GM18517 (cell line): Measurements from ENCODE around the gene MTSS2.

Experiments
- ATAC-seq: cut with Tn5 transposase; IDR thresholded peaks from one replicate; pipeline ENCODE4 v1.9.1; 2021; ENCODE audit warnings: mild to moderate bottlenecking, moderate library complexity; ENCODE audit not compliant: unreplicated experiment

MTSS2 gene

GRCh38 chr16:70685938-70686375, at the start of gene MTSS2:
Gene MTSS2 (minus strand): TSS chr16:70686053. CDS start chr16:70685791, 262 bp downstream.
- no peak for ATAC-seq

DNA sequence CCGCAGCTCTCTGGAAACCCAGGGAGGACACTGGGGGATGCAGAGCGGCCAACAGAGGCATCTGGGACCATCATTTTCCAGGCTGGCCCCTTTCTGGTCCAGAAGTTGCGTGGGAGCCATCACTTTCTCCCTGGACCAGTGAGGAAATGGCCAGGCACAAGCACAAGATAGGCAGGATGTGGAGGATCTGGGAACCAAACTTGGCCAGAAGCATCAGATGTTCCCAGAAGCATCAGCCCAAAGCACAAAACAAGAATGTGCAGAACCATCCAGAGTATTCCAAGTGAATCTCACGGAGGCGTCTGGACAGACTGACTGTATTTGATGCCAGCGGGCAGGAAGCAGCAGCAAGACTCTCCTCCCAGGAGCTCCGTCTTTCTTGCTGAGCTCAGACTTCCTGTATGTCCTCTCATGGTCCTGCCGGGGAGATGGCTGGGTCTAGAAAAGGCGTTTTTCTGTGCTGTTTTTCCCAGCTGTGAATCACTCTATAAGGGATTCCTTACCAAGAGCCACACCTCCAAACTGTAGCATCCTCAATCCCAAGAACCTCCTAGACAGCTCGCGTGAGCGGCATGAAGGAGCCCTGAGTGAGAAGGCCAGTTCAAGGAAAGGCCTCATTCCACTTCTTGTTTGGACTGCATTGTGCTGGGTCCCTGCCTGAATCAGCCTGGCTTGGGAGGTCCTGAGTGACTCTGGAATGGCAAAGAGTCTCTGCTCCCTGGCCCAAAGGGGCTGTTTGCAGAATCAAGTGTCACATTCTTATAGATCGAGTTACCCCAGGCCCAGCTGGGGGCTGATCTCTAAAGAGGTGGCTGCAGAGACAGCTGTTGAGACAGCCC, 49.5 kb upstream of the MTSS2 start:
- no peak for ATAC-seq

- no peak for ATAC-seq
Observed at GRCh38 chr16:70734522-70735095, 48.8 kb upstream of the MTSS2 start.

DNA sequence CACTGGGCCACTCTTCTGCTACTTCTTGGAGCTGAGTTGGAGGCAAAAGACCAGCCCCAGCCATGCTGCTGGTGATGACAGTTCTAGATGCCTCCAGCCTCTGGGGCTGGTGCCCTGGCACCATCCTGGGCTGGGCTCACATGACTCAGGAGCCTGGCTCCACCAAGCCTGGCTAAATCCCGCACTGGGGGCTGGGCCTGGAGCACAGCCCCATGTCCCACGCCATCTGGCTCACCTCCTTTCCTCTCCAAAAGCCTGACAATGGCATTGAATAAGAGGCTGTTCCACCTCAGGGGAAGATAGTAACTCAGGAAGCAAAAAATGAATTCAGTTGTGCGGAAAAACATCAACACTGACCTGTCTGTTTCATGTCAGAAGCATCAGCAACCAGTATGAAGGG, 45.1 kb upstream of the MTSS2 start:
- no peak for ATAC-seq

DNA sequence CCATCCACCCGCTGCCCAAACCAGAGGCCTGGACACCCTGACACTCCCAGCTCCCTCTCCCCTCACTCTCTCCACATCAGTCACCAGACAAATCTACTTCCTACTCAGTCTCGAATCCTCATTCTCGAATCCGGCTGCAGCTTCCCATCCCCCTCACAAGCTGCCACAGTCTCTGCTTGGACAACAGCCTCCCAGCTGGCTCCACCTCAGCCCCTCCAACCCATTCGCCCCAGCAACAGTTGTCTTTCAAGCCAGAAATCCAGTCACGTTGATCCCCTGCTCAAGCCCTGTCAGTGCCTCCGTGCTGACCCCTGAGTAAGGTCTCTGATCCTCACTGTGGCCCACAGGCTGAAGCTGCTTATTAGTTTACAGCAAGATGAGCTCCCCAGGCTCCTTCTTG, 44.2 kb upstream of the MTSS2 start:
- no peak for ATAC-seq

GRCh38 chr16:70729292-70729691, 43.4 kb upstream of the MTSS2 start:
- ATAC-seq: no peak

- no peak for ATAC-seq
Observed at GRCh38 chr16:70728150-70728549, 42.3 kb upstream of the MTSS2 start.

DNA sequence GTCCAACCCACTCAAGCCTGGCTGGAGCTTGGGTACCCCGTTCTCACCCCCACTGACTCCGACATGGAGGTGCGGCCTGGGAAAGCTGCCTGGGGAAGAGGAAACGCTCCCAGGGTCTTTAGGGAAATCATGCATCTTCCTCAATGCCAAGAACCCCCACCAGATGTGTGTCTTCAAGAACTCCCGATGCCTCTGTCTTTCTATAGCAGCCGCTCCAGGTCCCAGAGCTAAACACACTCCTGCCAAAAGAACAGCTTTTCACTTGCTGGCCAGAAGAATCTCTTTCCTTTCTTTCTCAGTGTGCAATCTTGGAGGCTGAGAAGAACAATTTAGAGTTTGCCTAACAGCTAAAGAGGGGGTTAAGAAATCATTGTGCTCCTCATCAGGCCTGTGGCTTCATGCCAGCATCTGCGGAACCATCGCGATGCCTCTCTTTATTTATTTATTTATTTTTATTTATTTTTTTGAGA, 41.1 kb upstream of the MTSS2 start:
- ATAC-seq: no peak

DNA sequence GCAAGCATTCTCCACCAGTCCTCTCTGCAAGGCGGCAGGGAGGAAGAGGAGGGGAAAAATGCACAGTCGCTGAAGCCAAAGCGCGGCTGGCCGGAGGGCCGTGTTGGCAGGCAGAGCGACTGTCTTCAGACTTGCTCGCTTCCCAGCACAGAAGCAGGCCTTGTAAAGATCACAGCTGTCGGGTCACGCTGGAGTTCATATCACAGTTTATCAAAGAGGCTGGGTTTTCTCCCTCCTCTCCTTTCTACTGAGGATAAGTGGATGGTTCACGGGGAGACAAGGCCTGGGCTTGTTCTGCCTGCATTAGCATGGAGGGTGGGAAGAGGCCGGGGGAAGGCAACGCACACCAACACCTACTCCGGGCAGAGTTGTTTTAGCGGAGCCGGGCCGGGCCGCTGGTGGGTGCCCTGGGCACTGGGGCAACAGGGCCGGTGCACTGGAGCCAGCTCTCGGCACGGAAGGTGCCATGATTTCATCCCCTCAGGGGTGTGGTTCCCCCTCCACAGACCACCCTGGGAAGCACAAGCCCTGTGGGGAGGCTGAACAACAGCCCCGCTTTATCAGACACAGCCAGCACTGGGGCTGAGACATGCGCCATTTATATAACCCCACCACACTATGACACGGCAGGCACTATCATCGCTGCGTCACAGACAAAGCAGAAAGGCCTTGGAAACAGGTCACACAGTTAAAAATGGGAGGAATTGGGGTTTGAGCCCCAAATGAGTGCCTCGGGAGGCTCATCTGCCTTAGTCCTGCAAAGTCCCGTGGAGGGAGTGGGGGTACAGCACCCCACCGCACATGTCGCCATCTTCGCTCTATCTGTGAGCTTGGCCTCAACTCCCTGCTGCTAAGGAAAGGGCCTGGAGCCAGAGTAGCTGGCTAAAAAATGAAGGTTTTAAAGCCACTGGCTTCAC, 40.3 kb upstream of the MTSS2 start:
- ATAC-seq: no peak

- no peak for ATAC-seq
Observed at GRCh38 chr16:70725024-70725911, 39.4 kb upstream of the MTSS2 start.

GRCh38 chr16:70724146-70725023, 38.5 kb upstream of the MTSS2 start:
- ATAC-seq: no peak

DNA sequence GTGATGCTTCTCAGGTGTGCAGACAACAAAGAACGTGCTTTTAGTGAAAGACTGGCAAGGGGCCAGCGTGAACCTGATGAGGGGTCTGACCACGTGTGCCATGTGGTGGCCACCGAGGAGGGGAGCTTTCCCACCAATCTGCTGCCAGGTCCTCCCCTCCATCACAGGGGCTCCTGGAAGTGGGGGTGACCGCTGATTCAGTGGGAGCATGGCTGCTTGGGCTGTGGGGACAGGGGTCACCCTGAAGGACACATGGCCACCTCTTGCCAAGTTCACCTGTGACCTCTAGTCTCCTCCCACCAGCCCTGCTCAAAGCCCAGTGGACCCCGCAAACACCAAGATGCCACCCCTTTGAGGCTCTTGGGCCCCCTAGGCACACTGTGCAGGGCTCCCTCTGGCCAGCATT, 37.9 kb upstream of the MTSS2 start:
- no peak for ATAC-seq

- ATAC-seq: no peak
Observed at GRCh38 chr16:70721202-70721963, 35.5 kb upstream of the MTSS2 start.

- ATAC-seq: no peak
Observed at GRCh38 chr16:70720425-70721201, 34.8 kb upstream of the MTSS2 start.

GRCh38 chr16:70717065-70717464, 31.2 kb upstream of the MTSS2 start:
- ATAC-seq: no peak

DNA sequence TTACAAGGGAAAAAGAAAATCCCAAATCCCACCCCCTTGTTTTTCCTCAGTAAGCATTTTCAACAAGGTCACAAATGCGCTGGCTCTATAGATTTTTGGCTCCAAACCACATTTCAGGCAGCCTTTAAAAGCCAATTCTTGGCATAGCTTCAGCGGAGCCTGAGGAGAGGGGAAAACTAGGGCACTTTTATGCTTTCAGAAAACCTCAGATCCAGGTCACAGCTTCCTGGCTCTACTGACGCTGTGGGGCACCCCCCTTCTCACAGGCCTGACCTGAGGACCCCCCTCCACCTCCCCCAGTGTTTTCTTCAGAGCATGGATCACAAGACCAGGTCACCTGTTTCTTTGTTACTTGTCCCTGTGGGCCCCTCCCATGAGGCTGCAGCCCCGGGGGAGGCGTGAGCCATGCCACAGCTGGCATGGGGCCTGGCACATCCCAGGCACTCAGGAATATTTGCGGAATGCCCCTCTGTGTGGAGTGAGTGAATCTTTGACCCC, 30.1 kb upstream of the MTSS2 start:
- ATAC-seq: no peak

DNA sequence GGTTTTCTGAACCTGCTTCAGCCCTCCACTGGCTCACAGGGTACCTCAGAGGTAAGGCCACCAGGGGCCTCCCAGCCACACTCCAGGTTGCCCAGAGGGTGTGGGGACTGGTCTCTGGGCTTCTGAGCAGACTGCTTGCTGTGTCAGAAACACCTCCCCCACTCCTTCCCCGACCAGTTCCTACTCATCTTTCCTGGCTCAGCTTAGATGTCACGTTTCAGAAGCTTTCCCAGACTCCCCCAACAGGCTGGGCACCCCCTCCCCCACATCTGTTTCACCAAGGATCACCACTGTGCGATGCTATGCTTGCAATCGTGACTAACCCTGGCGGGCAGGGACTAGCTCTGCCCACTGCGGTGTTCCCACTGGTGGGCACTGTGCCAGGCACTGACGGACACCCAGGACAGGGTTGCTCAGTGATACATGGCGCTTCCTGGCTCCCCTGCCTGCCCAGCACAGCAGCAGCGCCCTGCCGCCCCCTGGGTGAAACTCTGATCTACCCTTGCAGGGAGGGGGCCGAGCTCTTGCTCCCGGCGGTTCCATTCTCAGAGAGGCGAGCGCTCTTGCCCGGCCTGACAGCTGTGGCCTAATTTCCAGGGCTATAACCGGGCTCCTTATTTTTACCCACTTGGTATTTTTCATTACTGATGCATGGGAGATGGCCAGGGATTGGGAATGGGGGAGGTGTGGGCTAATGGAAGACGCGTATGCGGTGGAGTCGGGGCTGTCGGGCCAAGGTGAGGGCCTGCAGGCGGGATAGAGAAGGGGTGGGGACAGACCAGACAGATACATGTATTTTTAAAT, 29.4 kb upstream of the MTSS2 start:
- ATAC-seq: no peak
